ENCODE results near the gene OGFOD1. TPM values are rescaled to one million over a fixed set of nuclear protein-coding genes. Genes with fewer than 3 reads are reported as not detected.
"Not testable (repeated sequence)": the region's sequence is repeated elsewhere in the genome, so short reads cannot be mapped to it uniquely, and the experiment has no call there.

OGFOD1 gene
- polyA plus RNA-seq, 1 donor, result 37.6 TPM

GRCh38 chr16:56479469-56479868, 28.1 kb downstream of the OGFOD1 start:
- Histone ChIP-seq H3K27ac (ENCODE audit: low read length) (no peak overlapping the region), H3K27me3 (ENCODE audit: control insufficient read depth, insufficient read depth, low read length) (no peaks in the 10 kb centered on the region), H3K9me3 (ENCODE audit: control insufficient read depth, low read depth, low read length) (no peaks in the 10 kb centered on the region), H3K4me1 (ENCODE audit: control insufficient read depth, insufficient read depth, low read length) (no peaks in the 10 kb centered on the region), H3K4me3 (ENCODE audit: low read length) (no peak overlapping the region), H3K36me3 (ENCODE audit: control insufficient read depth, insufficient read depth, low read length) (peaks cover 54% of the 10 kb centered on the region)
- DNase-seq, result no peak
- no CpG with 5 or more reads among the region's 2 CpGs for WGBS (ENCODE audit: insufficient coverage, low lambda C conversion rate)

- Histone ChIP-seq H3K27me3 (ENCODE audit: control insufficient read depth, insufficient read depth, low read length) (no peaks in the 10 kb centered on the region), H3K4me3 (ENCODE audit: low read length) (no peak overlapping the region), H3K36me3 (ENCODE audit: control insufficient read depth, insufficient read depth, low read length) (peaks cover 51% of the 10 kb centered on the region), H3K4me1 (ENCODE audit: control insufficient read depth, insufficient read depth, low read length) (no peaks in the 10 kb centered on the region), H3K27ac (ENCODE audit: low read length) (no peak overlapping the region), H3K9me3 (ENCODE audit: control insufficient read depth, low read depth, low read length) (no peaks in the 10 kb centered on the region)
- WGBS (ENCODE audit: insufficient coverage, low lambda C conversion rate), result no CpG with 5 or more reads among the region's 7 CpGs
- no peak for DNase-seq
Observed at GRCh38 chr16:56480776-56481467, 29.6 kb downstream of the OGFOD1 start.

GRCh38 chr16:56481468-56482122, 30.2 kb downstream of the OGFOD1 start:
- no CpG with 5 or more reads among the region's 2 CpGs for WGBS (ENCODE audit: insufficient coverage, low lambda C conversion rate)
- no peak for DNase-seq
- H3K27ac ChIP-seq (ENCODE audit: low read length), result no peak overlapping the region
- H3K27me3 ChIP-seq (ENCODE audit: control insufficient read depth, insufficient read depth, low read length), result no peaks in the 10 kb centered on the region
- no peak overlapping the region for H3K4me3 ChIP-seq (ENCODE audit: low read length)
- H3K36me3 ChIP-seq (ENCODE audit: control insufficient read depth, insufficient read depth, low read length), result peaks cover 46% of the 10 kb centered on the region
- no peaks in the 10 kb centered on the region for H3K9me3 ChIP-seq (ENCODE audit: control insufficient read depth, low read depth, low read length)
- H3K4me1 ChIP-seq (ENCODE audit: control insufficient read depth, insufficient read depth, low read length), result no peaks in the 10 kb centered on the region

GRCh38 chr16:56482683-56483236, 31.4 kb downstream of the OGFOD1 start:
- Histone ChIP-seq H3K4me1 (ENCODE audit: control insufficient read depth, insufficient read depth, low read length) (no peaks in the 10 kb centered on the region), H3K4me3 (ENCODE audit: low read length) (no peak overlapping the region), H3K27me3 (ENCODE audit: control insufficient read depth, insufficient read depth, low read length) (no peaks in the 10 kb centered on the region), H3K9me3 (ENCODE audit: control insufficient read depth, low read depth, low read length) (no peaks in the 10 kb centered on the region), H3K27ac (ENCODE audit: low read length) (no peak overlapping the region), H3K36me3 (ENCODE audit: control insufficient read depth, insufficient read depth, low read length) (peaks cover 38% of the 10 kb centered on the region)
- WGBS (ENCODE audit: insufficient coverage, low lambda C conversion rate), result no CpG with 5 or more reads among the region's 5 CpGs
- DNase-seq, result no peak

- DNase-seq, result no peak
- Histone ChIP-seq H3K9me3 (ENCODE audit: control insufficient read depth, low read depth, low read length) (no peaks in the 10 kb centered on the region), H3K27ac (ENCODE audit: low read length) (no peak overlapping the region), H3K4me3 (ENCODE audit: low read length) (no peak overlapping the region), H3K27me3 (ENCODE audit: control insufficient read depth, insufficient read depth, low read length) (no peaks in the 10 kb centered on the region), H3K4me1 (ENCODE audit: control insufficient read depth, insufficient read depth, low read length) (no peaks in the 10 kb centered on the region), H3K36me3 (ENCODE audit: control insufficient read depth, insufficient read depth, low read length) (peaks cover 36% of the 10 kb centered on the region)
Observed at GRCh38 chr16:56483394-56483793, 32.0 kb downstream of the OGFOD1 start.

GRCh38 chr16:56488035-56488434, 36.7 kb downstream of the OGFOD1 start:
- WGBS (ENCODE audit: insufficient coverage, low lambda C conversion rate), result no CpG with 5 or more reads among the region's 5 CpGs
- DNase-seq, result no peak
- Histone ChIP-seq H3K36me3 (ENCODE audit: control insufficient read depth, insufficient read depth, low read length) (peaks cover 17% of the 10 kb centered on the region), H3K27ac (ENCODE audit: low read length) (no peak overlapping the region), H3K4me3 (ENCODE audit: low read length) (no peak overlapping the region), H3K27me3 (ENCODE audit: control insufficient read depth, insufficient read depth, low read length) (no peaks in the 10 kb centered on the region), H3K4me1 (ENCODE audit: control insufficient read depth, insufficient read depth, low read length) (no peaks in the 10 kb centered on the region), H3K9me3 (ENCODE audit: control insufficient read depth, low read depth, low read length) (no peaks in the 10 kb centered on the region)

GRCh38 chr16:56488868-56489267, 37.5 kb downstream of the OGFOD1 start:
- peaks cover 11% of the 10 kb centered on the region for H3K36me3 ChIP-seq (ENCODE audit: control insufficient read depth, insufficient read depth, low read length)
- 83% methylated on average over 1 of the region's 1 CpG for WGBS (ENCODE audit: insufficient coverage, low lambda C conversion rate)

GRCh38 chr16:56491657-56492261, 40.4 kb downstream of the OGFOD1 start:
- H3K4me1 ChIP-seq (ENCODE audit: control insufficient read depth, insufficient read depth, low read length), result no peaks in the 10 kb centered on the region
- no peak overlapping the region for H3K4me3 ChIP-seq (ENCODE audit: low read length)
- H3K9me3 ChIP-seq (ENCODE audit: control insufficient read depth, low read depth, low read length), result no peaks in the 10 kb centered on the region
- 100% methylated on average over 4 of the region's 4 CpGs for WGBS (ENCODE audit: insufficient coverage, low lambda C conversion rate)
- DNase-seq, result no peak
- peaks cover 7% of the 10 kb centered on the region for H3K36me3 ChIP-seq (ENCODE audit: control insufficient read depth, insufficient read depth, low read length)
- H3K27me3 ChIP-seq (ENCODE audit: control insufficient read depth, insufficient read depth, low read length), result no peaks in the 10 kb centered on the region
- no peak overlapping the region for H3K27ac ChIP-seq (ENCODE audit: low read length)

More at GRCh38 chr16:56488868-56489267, 37.5 kb downstream of the OGFOD1 start:
- H3K27me3 ChIP-seq (ENCODE audit: control insufficient read depth, insufficient read depth, low read length); DNase-seq; H3K27ac ChIP-seq (ENCODE audit: low read length); H3K4me1 ChIP-seq (ENCODE audit: control insufficient read depth, insufficient read depth, low read length); H3K9me3 ChIP-seq (ENCODE audit: control insufficient read depth, low read depth, low read length); H3K4me3 ChIP-seq (ENCODE audit: low read length): not testable (repeated sequence)

GRCh38 chr16:56493126-56493525, 41.8 kb downstream of the OGFOD1 start:
- no peak overlapping the region for H3K4me3 ChIP-seq (ENCODE audit: low read length)
- WGBS (ENCODE audit: insufficient coverage, low lambda C conversion rate), result no CpG with 5 or more reads among the region's 2 CpGs
- DNase-seq, result no peak
- no peak overlapping the region for H3K27ac ChIP-seq (ENCODE audit: low read length)
- no peaks in the 10 kb centered on the region for H3K9me3 ChIP-seq (ENCODE audit: control insufficient read depth, low read depth, low read length)
- peaks cover 18% of the 10 kb centered on the region for H3K36me3 ChIP-seq (ENCODE audit: control insufficient read depth, insufficient read depth, low read length)
- H3K27me3 ChIP-seq (ENCODE audit: control insufficient read depth, insufficient read depth, low read length), result no peaks in the 10 kb centered on the region
- no peaks in the 10 kb centered on the region for H3K4me1 ChIP-seq (ENCODE audit: control insufficient read depth, insufficient read depth, low read length)

GRCh38 chr16:56493815-56494214, 42.5 kb downstream of the OGFOD1 start:
- H3K27me3 ChIP-seq (ENCODE audit: control insufficient read depth, insufficient read depth, low read length), result no peaks in the 10 kb centered on the region
- no CpG with 5 or more reads among the region's 1 CpG for WGBS (ENCODE audit: insufficient coverage, low lambda C conversion rate)

More at GRCh38 chr16:56493815-56494214, 42.5 kb downstream of the OGFOD1 start:
- Histone ChIP-seq H3K36me3 (ENCODE audit: control insufficient read depth, insufficient read depth, low read length) (peaks cover 25% of the 10 kb centered on the region), H3K4me3 (ENCODE audit: low read length) (no peak overlapping the region), H3K4me1 (ENCODE audit: control insufficient read depth, insufficient read depth, low read length) (no peaks in the 10 kb centered on the region), H3K27ac (ENCODE audit: low read length) (no peak overlapping the region), H3K9me3 (ENCODE audit: control insufficient read depth, low read depth, low read length) (no peaks in the 10 kb centered on the region)
- DNase-seq, result no peak

All from large intestine (tissue), 3 donors.